Testis (tissue), 3 donors: ENCODE measurements around the gene DCDC1. TPM values are rescaled to one million over a fixed set of nuclear protein-coding genes. Genes with fewer than 3 reads are reported as not detected.

ENCODE experiments used
- DNase-seq: peaks from one replicate; pipeline ENCODE4 v3.0.0-alpha.2; 2019
- H3K27ac ChIP-seq, 2 donors: fragments of 200-600 bp; sonication (generic); one replicate each; pipeline ENCODE4 v1.5.1; 2019
- H3K27me3 ChIP-seq: fragments of 200-600 bp; sonication (generic); one replicate; pipeline ENCODE4 v1.5.1; 2019
- H3K36me3 ChIP-seq: fragments of 200-600 bp; sonication (generic); one replicate; pipeline ENCODE4 v1.5.1; 2017; ENCODE audit warnings: low read depth; ENCODE audit errors: missing control alignments
- H3K4me1 ChIP-seq: fragments of 200-600 bp; sonication (generic); one replicate; pipeline ENCODE4 v1.5.1; 2019
- H3K4me3 ChIP-seq, 2 donors: fragments of 200-600 bp; sonication (generic); one replicate each; pipeline ENCODE4 v1.5.1; 2017 to 2019
- H3K9me3 ChIP-seq: fragments of 200-600 bp; sonication (generic); one replicate; pipeline ENCODE4 v1.5.1; 2017
- CTCF ChIP-seq, 3 experiments: fragments of 450-650 bp in 2 of 3; fragments of 200-600 bp in 1 of 3; sonication (generic) in 1 of 3; IDR thresholded peaks; one replicate each; pipeline ENCODE4 v1.5.1; 2016 to 2019; ENCODE audit warnings: antibody characterized with exemption in 3 of 3, mild to moderate bottlenecking in 2 of 3, moderate library complexity in 1 of 3
- POLR2A ChIP-seq: fragments of 450-650 bp; IDR thresholded peaks from one replicate; pipeline ENCODE4 v1.6.1; 2017; ENCODE audit warnings: antibody characterized with exemption, mild to moderate bottlenecking, moderate library complexity
- WGBS, 2 donors: methylation state at CpG; one replicate each; pipeline ENCODE4 v1.1.5; 2018; 5-methylcytosine and 5-hydroxymethylcytosine counted together
- intact Hi-C: fragments of 100-400 bp; cut with DNase I; formaldehyde crosslinking; loops from one replicate; pipeline ENCODE4 v1.15.1; 2023; ENCODE audit warnings: low total_unique reads
- polyA plus RNA-seq: library from polyadenylated mRNA; stranded (reverse); fragments of 350-450 nt; fragmentation: Illumina TruSeq; extraction: RNeasy Lipid Tissue Mini Kit (QIAGEN cat#74804); gene quantifications from one replicate; pipeline ENCODE4 v1.2.3, GENCODE V29; 2014; ENCODE audit warnings: low read depth, low replicate concordance; ENCODE audit not compliant: insufficient read depth
- total RNA-seq, 2 donors: library from RNA; depleted of rRNA; stranded (reverse); fragments of >200 nt; gene quantifications; one replicate each; pipeline ENCODE4 v1.2.3, GENCODE V29; 2016

The DCDC1 gene
- total and polyA plus RNA-seq, 3 donors from 2014 or later: 10.4 to 23.7 (median 12.3) TPM

GRCh38 chr11:31132531-31133421 lies 236.8 kb downstream of the DCDC1 start:
- no peaks in the 10 kb centered on the region for H3K4me1 ChIP-seq
- no peak for DNase-seq
- no peaks in the 10 kb centered on the region for H3K27me3 ChIP-seq
- no peak overlapping the region for H3K4me3 ChIP-seq
- intact Hi-C loops: no loop called here
- H3K36me3 ChIP-seq: no peaks in the 10 kb centered on the region
- no peak for TF ChIP-seq POLR2A
- TF ChIP-seq CTCF (IDR thresholded peaks at IDR 0.05): no peak
- no peaks in the 10 kb centered on the region for H3K9me3 ChIP-seq
- WGBS, 2 donors: 81 to 85% methylated on average over 6 of the region's 6 CpGs
- H3K27ac ChIP-seq: no peak overlapping the region

- no peaks in the 10 kb centered on the region for H3K27me3 ChIP-seq
- H3K36me3 ChIP-seq: no peaks in the 10 kb centered on the region
- H3K4me1 ChIP-seq: no peaks in the 10 kb centered on the region
- H3K4me3 ChIP-seq: no peak overlapping the region
- intact Hi-C loops: no loop called here
- no peaks in the 10 kb centered on the region for H3K9me3 ChIP-seq
- 42 to 100% methylated on average over 1 of the region's 1 CpG for WGBS, 2 donors
- H3K27ac ChIP-seq: no peak overlapping the region
- no peak for DNase-seq
- TF ChIP-seq CTCF (IDR thresholded peaks at IDR 0.05) (no peak), POLR2A (no peak)
Observed at GRCh38 chr11:31131760-31132159, 237.8 kb downstream of the DCDC1 start.

GRCh38 chr11:31127290-31127689 lies 242.2 kb downstream of the DCDC1 start:
- Histone ChIP-seq H3K4me1 (no peaks in the 10 kb centered on the region), H3K4me3 (no peak overlapping the region), H3K36me3 (no peaks in the 10 kb centered on the region), H3K27me3 (no peaks in the 10 kb centered on the region), H3K9me3 (no peaks in the 10 kb centered on the region), H3K27ac (no peak overlapping the region)
- DNase-seq: no peak
- 58 to 75% methylated on average over 3 of the region's 3 CpGs for WGBS, 2 donors
- intact Hi-C loops: no loop called here
- TF ChIP-seq POLR2A (no peak), CTCF (IDR thresholded peaks at IDR 0.05) (no peak)

GRCh38 chr11:31120428-31120827 lies 249.1 kb downstream of the DCDC1 start:
- intact Hi-C loops: no loop called here

More at GRCh38 chr11:31120428-31120827, 249.1 kb downstream of the DCDC1 start:
- no peaks in the 10 kb centered on the region for H3K36me3 ChIP-seq
- no peak for DNase-seq
- H3K4me1 ChIP-seq: no peaks in the 10 kb centered on the region
- H3K27me3 ChIP-seq: no peaks in the 10 kb centered on the region
- 90 to 100% methylated on average over 1 of the region's 1 CpG for WGBS, 2 donors
- no peak for TF ChIP-seq POLR2A
- no peak for TF ChIP-seq CTCF (IDR thresholded peaks at IDR 0.05)
- H3K4me3 ChIP-seq: no peak overlapping the region
- no peak overlapping the region for H3K27ac ChIP-seq
- no peaks in the 10 kb centered on the region for H3K9me3 ChIP-seq
